ENCODE measurements around the gene MAGI1. TPM values are rescaled to one million over a fixed set of nuclear protein-coding genes. Genes with fewer than 3 reads are reported as not detected.
A peak's percentile ranks its signal among the peaks of the same experiment; 100 is the strongest.
"Not testable (repeated sequence)": the region's sequence is repeated elsewhere in the genome, so short reads cannot be mapped to it uniquely, and the experiment has no call there.

Gene MAGI1
- total RNA-seq, 1 donor from 2014 or later = 28.3 TPM

- ATAC-seq = peak; percentile 66
- DNase-seq (ENCODE audit: low spot score) = no peak
These were observed 123.9 kb downstream of the MAGI1 start for GRCh38 chr3:65914740-65915367.

- ATAC-seq = peak; percentile 76
- no peak for DNase-seq (ENCODE audit: low spot score)
These were observed 124.5 kb downstream of the MAGI1 start for GRCh38 chr3:65914032-65914739.

- ATAC-seq (no peak), DNase-seq (ENCODE audit: low spot score) (no peak)
These were observed 126.1 kb downstream of the MAGI1 start for GRCh38 chr3:65912647-65913046.

- no peak for DNase-seq (ENCODE audit: low spot score)
- no peak for ATAC-seq
These were observed 130.1 kb downstream of the MAGI1 start for GRCh38 chr3:65908588-65908987.

DNA sequence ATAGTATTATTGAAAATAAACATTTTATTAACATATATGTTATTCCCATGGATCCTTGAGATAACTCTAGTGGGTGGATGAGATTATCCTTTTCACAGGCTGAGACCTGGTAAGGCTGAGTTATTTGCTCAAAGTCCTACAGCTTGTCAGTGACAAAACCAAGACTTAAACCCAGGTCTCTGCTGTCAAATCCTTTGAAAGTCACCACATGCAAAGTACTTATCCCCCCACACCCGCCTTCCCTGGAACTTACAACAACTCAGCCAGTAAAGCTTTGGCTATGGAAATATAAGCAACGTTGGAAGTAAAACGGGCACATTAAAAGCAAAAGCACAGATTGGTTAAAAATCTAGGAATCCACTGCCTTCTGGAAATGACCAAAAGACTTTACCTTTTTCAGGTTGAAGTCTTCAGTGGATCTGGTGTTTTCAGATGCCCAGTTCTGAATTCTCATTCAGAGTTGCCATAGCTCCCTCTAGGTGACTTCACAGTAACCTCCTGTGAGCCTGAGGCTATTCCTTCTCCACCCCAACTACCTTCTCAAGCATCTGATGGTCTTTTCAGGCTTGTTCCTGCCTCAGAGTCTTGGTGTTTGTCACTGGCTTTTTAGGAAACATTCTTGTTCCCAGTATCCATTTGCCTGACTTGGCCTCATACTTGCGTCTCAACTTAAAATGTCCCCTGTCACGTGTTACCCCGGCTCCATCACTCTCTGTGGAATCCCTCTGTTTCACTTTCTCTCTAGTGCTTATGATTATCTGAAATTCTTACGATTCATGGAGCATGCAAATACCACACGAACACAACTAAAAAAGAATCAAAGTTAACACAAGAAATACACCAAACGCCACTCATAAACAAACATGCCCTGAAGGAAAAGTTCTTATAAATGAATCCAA is 131.2 kb downstream of the MAGI1 start:
- DNase-seq (ENCODE audit: low spot score) (no peak), ATAC-seq (peak; percentile 32)

DNA sequence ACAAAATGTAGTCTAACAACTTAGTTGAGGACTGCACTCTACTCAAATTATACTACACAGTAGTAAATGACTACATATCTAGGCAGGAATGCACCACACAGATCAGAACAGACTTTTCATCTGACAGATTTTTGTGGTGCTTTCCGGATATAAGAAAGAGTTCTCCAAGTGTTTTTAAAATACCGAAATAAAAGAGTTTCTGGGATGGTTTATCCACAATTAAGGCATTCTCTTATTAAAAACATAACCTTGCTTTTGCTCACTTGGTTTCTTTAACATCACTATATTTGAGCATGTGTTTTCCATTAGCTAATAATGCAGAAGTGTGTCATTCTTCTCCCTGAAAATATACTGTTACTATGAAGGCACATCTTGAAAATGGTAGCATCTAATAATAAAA is 132.9 kb downstream of the MAGI1 start:
- no peak for ATAC-seq
- no peak for DNase-seq (ENCODE audit: low spot score)

GRCh38 chr3:65904016-65904415 is 134.7 kb downstream of the MAGI1 start:
- ATAC-seq = no peak
- no peak for DNase-seq (ENCODE audit: low spot score)

DNA sequence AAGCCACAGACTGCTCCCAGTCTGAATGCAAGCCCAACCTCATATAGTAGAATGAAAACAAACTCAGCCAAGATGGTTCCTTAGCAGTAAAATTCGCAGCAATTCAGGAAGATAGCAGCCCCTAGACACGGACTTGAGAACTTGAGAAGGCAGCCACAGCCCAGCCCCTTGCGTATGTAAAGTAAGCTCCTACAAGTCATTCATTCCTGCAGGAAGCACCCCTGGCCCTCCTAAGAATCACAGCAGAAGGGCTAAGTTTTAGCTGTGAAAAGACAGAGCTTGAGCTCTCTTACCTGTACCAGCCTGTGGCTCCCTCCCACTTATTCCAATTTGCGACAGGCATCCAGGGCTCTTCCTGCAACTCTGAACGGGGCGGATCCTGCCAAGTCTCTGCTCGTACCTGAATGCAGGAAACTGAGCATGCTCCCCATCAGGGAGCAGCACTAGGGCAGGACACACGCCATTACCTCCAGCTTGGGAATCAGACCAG is 136.4 kb downstream of the MAGI1 start:
- DNase-seq (ENCODE audit: low spot score) = no peak
- peak; percentile 23 for ATAC-seq

- ATAC-seq = no peak
- no peak for DNase-seq (ENCODE audit: low spot score)
These were observed 137.5 kb downstream of the MAGI1 start for GRCh38 chr3:65901226-65901625.

DNA sequence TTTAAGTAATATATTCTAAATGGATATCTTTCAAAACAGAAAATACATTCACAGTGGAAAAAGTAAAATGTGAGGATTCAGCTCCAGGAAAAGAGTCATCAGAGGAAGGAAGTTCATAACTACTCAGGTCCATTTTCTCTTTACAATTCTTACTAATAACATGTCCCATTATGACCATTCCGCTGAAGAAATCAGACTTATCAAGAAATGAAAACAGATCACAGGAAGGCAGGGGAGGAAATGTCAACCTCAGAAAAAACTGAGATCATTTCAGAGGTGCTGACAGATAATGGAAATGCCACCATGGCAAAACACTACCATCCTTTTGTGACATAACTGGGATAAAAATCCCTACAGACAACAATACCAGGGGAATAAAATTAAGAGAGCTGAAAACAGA is 139.5 kb downstream of the MAGI1 start:
- no peak for DNase-seq (ENCODE audit: low spot score)

DNA sequence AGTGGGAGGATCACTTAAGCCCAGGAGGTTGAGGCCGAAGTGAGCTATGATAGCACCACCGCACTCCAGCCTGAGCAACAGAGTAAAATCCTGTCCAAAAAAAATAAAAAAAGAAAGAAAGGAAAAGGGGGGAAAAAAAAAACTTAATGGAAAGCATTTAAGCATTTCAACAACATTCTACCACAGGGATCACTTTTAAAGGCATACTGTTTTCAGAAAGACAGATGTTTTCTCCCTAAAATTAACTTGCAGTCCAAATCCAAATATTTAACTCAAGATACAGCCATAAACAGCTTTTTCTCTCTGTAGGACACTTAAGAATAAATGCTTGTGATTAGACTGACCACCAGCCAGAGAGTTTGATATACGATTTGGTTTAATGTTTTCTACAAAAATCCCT is 141.0 kb downstream of the MAGI1 start:
- no peak for ATAC-seq
- DNase-seq (ENCODE audit: low spot score) = no peak

More for the DNA sequence above, 139.5 kb downstream of the MAGI1 start:
- ATAC-seq = no peak

- ATAC-seq = no peak
- DNase-seq (ENCODE audit: low spot score) = no peak
These were observed 142.4 kb downstream of the MAGI1 start for GRCh38 chr3:65896321-65896720.

GRCh38 chr3:65894679-65895453 is 143.9 kb downstream of the MAGI1 start:
- ATAC-seq (no peak), DNase-seq (ENCODE audit: low spot score) (no peak)

- DNase-seq (ENCODE audit: low spot score) = no peak
These were observed 144.6 kb downstream of the MAGI1 start for GRCh38 chr3:65894126-65894525.

DNA sequence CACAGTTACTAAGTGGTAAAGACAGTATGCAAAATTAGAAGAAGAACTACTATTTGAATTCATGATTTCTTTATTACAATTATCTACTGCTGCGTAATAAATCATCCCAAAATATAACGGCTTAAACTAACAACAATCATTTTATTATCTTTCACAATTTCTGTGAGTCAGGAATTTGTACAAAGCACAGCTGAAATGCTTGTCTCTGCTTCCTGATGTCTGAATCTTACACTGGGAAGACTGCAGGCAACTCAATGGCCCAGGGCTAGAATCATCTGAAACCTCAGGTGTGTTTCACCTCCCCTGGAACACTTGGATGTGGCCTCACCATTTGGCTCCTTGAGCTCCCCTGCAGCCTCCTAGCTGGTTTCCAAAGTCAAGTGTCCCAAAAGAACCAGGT is 145.1 kb downstream of the MAGI1 start:
- ATAC-seq = no peak
- DNase-seq (ENCODE audit: low spot score) = no peak

More at GRCh38 chr3:65894126-65894525, 144.6 kb downstream of the MAGI1 start:
- no peak for ATAC-seq

- not testable (repeated sequence) for ATAC-seq; DNase-seq (ENCODE audit: low spot score)
These were observed 147.2 kb downstream of the MAGI1 start for GRCh38 chr3:65891477-65891876.

DNA sequence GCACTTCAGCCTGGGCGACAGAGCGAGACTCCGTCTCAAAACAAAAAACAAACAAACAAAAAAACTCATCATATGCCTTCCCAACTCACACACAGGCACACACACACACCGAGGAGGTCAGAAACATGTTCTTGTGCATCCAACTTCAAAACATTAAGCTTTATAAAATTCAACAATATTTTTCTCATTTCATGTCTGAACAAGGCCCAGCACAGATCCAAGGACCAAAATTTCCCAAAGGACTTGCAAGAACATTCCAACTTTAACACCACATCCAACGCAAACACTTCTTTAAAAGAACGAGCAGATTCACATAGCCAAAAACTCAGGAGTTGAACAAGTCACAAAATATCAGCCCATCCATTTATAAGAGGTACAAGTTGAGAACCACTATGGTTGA is 148.4 kb downstream of the MAGI1 start:
- ATAC-seq (no peak), DNase-seq (ENCODE audit: low spot score) (no peak)

DNA sequence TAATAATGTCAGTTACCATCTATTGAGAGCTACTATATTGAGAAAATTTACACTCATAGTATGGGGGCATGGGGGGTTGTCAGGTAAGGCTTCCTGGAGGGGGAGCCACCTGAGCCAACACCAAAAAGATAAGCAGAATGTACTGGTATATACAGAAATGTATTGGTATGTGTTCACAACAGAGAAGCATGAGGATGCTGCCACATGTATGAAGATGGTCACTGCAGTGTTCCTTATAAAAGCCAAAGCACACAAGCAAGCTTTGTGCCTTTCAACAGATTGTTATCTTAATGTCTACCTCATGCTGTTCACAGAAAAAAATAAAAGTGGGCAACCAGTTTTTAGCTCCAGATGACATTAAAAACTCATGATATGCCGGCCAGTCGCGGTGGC is 149.0 kb downstream of the MAGI1 start:
- no peak for DNase-seq (ENCODE audit: low spot score)
- ATAC-seq = no peak

GRCh38 chr3:65888980-65889706 is 149.6 kb downstream of the MAGI1 start:
- no peak for DNase-seq (ENCODE audit: low spot score)
- no peak for ATAC-seq

GRCh38 chr3:65888196-65888595 is 150.5 kb downstream of the MAGI1 start:
- ATAC-seq (no peak), DNase-seq (ENCODE audit: low spot score) (no peak)
